Fibroblast of the conjunctiva (primary cell): Measurements from ENCODE around the gene USP26.
"Not testable (repeated sequence)": the region's sequence is repeated elsewhere in the genome, so short reads cannot be mapped to it uniquely, and the experiment has no call there.

Experiments
- DNase-seq: peaks from one replicate; pipeline ENCODE4 v3.0.0-alpha.2; 2010; ENCODE audit warnings: low read depth

USP26 gene, protein sequence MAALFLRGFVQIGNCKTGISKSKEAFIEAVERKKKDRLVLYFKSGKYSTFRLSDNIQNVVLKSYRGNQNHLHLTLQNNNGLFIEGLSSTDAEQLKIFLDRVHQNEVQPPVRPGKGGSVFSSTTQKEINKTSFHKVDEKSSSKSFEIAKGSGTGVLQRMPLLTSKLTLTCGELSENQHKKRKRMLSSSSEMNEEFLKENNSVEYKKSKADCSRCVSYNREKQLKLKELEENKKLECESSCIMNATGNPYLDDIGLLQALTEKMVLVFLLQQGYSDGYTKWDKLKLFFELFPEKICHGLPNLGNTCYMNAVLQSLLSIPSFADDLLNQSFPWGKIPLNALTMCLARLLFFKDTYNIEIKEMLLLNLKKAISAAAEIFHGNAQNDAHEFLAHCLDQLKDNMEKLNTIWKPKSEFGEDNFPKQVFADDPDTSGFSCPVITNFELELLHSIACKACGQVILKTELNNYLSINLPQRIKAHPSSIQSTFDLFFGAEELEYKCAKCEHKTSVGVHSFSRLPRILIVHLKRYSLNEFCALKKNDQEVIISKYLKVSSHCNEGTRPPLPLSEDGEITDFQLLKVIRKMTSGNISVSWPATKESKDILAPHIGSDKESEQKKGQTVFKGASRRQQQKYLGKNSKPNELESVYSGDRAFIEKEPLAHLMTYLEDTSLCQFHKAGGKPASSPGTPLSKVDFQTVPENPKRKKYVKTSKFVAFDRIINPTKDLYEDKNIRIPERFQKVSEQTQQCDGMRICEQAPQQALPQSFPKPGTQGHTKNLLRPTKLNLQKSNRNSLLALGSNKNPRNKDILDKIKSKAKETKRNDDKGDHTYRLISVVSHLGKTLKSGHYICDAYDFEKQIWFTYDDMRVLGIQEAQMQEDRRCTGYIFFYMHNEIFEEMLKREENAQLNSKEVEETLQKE

DNA sequence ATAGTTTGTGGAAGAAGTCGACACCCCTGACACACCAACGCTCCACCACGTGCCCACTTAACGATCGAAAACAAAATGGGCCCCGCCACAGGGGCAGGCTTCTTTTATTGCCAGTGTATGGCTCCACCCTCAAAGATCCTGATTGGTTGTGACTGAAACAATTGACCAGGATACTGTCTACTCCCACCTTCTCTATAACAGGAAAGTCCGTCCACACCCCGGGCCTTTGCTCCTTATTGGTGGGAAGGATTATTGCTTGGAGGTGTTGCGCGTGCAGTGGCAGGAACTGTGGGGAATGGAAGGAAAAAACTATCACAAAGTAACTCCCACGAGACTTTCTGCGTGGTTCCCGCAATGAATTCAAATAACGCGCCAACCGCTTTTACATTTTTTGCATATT lies at the start of gene USP26:
USP26 (minus strand) TSS at position 79 of the 400 bp plus-strand sequence. CDS start 68,889 bp downstream, outside the sequence.
- no peak for DNase-seq

DNA sequence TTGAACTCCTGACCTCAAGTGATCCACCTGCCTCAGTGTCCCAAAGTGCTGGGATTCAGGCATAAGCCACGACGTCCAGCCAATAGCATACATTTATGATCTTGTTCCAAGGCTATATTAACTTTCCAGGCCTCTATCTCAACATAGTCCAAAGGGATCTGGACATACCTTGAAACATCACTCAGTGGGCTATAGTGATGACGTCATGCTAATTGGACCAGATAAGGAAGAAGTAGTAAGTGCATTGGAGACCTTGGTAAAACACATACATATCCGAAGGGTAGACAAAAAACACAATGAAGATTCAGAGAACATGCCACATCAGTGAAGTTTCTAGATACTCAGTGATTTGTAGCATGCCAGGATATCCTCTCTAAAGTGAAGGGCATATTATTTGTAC lies 37.4 kb upstream of the USP26 start:
- no peak for DNase-seq

DNA sequence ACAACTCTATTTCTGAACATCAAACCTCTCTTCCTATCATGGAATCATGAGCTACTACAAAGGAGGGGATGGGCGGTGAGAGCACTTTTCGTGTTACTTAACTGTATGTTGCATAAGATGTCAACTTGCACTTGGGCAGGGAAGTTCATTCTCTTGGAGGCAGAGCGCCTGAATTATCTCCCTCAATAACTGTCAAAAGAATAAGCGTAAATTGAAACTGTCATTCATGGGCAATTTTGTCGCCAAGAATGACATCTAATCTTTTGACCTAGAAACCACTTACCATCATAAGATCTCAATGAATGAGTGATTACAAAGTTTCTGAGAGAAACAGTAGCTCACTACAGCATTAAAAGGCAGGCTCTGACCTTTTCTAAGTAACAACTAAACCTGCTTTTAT lies 23.5 kb upstream of the USP26 start:
- no peak for DNase-seq

DNA sequence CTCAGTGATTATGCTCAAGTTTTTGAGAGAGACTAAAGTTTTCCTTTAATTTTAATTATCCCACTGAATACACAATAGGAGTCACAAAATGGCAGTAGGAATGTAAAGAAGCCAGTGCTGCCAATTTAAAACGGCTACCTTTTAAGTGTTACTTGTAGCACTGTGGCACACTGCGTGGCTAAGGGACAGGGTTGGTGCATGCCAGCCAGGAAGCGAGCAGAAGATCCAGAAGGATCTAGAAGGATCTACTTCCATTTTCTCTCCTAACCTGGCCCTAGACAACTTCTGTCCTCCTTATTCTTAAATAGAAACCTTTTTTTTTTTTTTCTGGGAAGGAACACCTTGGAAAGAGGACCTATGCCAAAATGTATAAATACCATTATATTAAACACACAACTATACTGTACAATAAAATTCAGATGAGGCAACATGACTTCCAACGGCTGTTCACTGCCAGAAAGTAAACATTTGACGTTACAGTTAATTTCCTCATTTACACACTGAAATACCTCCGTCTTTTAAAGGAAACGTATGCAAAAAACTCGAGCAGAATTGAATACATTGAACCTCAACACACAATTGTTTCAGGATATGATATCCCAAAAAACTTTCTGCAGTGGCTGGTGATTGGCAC lies 2.7 kb downstream of the USP26 start:
- no peak for DNase-seq

DNA sequence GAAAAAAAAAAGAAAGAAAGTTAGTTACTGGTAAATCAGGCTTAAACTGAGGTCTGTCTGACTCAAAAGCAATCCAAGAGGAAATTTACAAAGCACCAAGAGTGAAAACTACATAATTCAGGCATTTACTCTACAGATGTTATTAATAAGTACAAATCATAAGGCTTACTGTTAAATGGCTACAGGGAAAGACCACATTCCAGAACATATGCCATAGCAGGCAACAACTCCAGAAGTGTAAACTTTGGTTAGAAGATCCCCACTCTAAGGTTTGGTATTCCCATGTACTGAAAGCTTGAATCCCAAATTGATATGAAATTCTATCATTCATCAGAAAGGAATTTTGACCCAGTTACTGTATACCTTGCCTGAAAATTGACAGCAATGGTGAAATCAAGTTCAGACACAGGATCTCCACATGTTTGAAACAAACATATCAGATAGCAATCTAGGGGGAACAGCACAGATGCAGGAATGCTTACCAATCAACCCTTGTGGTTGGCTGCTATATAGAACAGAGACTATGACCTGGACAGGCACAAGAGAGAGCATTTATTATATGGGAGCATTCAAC lies 6.6 kb downstream of the USP26 start:
- no peak for DNase-seq

DNA sequence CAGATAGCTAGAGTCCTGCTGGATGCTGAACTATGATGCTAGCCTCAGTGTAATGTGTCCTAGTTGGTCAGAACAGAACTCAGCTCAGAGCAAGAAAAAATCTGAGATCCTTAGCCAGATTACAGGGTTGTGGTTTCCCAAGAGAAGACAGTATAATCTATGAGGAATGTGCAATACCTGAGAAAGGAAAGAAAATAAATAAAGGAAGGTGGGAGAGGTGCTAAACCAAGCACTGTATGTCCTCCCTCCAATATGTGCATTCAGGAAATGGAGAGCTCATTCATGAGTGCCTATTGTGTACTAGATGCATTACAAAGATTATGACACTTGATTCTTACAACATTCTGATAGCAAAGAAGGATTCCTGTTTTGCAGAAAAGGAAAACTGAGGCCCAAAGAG lies 7.5 kb downstream of the USP26 start:
- no peak for DNase-seq

DNA sequence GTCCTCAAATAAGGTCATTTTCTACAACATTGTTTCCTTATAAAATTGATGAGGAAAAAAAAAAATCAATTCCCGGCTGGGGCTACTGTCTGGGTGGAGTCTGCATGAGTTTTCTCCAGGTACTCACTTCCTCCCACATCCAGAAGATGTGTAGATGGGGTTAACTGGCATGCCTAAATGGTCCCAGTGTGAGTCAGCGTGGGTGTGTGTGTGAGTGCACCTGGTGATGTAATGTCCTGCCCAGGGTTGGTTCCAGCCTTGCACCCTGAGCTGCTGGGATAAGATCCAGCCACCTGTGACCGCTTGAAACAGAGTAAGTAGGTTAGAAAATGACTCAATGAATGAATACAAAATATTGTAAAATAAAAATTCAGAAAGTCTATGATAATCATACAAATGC lies 11.1 kb downstream of the USP26 start:
- DNase-seq, result no peak

DNA sequence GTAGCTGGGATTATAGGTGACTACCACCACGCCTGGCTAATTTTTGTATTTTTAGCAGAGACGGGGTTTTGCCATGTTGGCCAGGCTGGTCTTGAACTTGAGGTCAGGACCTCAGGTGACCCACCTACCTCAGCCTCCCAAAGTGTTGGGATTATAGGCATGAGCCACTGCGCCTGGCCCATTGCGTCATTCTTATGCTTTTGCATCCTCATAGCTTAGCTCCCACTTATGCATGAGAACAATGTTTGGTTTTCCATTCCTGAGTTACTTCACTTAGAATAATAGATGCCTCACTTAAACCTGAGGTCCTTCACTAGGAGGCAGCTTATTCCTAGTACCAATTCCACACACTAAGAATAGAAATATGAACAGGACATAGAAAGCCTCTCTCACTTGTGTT lies 11.9 kb downstream of the USP26 start:
- DNase-seq, result not testable (repeated sequence)

DNA sequence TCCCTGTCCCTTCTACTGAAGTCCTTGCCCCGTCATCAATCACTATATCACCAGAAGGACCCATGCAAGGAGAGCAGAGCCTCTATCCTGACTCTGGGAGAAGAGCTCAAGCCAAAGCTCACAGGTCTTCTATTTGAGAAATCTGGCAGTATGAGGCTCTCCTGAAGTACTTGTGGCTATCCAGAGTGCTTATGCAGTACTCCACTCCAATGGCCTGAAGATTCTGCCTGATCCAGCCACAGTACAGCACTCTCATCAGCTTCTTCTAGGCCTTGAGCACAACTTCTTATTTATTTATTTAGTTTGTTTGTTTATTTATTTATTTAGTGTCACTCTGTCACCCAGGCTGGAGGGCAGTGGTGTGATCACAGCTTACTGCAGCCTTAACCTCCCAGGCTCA lies 13.0 kb downstream of the USP26 start:
- no peak for DNase-seq

DNA sequence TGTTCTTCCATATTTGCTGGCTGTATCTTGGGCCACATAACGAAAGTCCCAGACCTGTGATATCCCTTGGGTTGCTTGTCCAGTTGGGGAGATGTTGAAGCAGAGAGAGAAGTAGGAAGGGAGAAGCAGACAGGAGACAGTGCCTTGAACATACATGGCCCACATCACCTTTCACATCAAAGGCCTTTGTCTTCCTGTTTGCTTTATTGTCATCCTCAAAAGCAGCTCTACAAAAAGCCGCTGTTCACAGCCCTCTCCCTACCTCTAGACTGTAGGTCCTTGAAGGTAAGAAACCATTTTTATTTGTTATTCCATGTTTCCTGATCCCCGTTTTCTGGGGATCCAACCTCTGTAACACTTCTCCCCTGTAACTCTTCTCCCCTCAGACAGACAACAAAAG lies 14.9 kb downstream of the USP26 start:
- DNase-seq, result no peak

DNA sequence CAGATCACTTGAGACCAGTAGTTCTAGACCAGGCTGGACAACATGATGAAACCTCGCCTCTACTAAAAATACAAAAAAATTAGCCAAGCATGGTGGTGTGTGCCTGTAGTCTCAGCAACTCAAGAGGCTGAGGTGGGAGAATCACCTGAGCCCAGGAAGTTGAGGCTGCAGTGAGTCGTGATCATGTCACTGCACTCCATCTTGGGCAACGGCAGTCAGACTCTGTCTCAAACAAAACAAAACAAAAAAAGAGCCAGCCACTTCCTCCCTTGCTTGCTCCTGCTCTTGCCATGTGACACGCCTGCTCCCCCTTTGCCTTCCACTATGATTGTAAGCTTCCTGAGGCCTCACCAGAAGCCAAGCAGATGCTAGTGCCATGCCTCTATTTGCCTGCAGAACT lies 19.1 kb downstream of the USP26 start:
- not testable (repeated sequence) for DNase-seq

DNA sequence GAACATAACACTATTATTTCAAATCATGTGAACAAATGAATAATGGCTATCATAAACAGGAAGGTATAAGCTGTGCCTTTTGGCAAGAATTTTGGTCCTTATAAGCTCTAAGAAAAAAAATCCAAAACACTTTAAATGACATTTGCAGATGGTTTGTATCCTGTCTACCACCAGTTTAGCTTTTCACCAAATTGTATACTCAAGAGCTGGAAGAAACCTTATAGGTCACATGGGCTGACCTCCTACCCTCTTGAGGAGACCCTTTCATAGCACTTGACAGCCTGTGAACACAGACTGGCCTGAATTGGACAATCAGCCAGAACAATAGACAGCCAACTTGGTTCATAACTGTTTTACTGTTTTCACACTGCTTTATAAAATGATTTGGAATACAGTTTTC lies 24.3 kb downstream of the USP26 start:
- DNase-seq, result no peak

DNA sequence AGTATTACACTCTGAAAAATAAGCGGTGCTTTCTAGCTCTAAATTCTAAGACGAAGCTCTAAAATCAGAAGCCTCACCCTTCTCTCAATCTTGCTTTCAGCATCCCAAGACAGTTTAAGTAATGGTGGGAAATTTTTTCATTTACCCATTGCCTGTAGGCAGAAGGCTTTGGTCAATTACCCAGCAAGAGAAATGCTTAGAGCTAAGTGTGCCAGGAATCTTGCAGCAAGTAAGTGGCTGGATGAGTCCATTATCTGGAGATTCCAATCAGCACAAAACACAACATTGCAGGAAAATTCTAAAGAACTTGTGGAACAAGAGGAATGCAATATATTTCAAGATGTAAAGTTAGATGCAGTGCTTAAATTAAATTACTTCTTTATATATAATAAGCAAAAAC lies 28.4 kb downstream of the USP26 start:
- no peak for DNase-seq

DNA sequence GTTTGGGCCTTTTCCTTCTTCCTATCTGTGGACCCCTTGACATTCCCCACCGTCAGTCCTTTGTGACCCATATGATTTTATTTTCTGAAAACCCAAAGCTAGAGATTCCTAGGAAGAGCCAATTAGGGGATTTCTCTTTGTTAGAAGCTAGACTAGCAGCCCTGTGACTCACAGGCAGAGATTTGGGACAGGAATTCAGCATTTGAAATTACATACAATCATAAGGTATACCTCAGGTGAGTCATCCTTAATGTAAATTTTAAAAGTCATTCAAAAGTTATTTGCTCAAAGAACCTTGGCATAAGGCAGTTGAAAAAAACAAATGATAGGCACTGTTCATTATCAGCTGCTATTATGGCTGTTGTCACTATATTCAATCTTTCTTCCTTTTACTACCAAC lies 40.6 kb downstream of the USP26 start:
- no peak for DNase-seq

DNA sequence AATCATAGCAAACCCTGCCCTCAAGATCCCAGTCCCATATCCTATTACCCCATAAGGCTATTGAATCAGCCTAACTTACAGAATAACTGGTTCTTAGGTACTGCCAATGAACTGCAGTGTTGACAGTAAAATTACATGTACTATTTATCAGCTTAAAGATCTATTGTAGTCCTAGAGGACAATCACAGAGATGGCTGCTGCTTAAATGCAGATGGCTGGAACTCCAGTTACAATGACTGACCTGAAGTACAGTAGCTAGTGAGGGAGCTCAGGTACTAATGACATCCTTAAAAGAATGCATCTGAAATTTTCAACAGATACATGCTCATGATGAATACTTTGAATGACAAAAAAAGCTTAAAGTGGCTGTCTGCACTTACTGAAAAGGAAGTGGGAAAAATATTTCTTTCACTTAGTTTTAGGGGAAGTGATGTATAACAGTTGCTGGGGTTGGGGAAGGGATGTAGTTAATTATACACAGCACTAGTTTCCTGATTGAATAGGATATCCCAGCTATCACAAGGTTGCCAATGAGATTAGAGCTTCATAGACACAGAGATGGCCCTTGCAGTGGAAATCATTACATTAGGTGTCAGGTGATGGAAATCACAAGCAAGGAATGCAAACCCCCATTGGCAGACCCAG lies 42.0 kb downstream of the USP26 start:
- no peak for DNase-seq

DNA sequence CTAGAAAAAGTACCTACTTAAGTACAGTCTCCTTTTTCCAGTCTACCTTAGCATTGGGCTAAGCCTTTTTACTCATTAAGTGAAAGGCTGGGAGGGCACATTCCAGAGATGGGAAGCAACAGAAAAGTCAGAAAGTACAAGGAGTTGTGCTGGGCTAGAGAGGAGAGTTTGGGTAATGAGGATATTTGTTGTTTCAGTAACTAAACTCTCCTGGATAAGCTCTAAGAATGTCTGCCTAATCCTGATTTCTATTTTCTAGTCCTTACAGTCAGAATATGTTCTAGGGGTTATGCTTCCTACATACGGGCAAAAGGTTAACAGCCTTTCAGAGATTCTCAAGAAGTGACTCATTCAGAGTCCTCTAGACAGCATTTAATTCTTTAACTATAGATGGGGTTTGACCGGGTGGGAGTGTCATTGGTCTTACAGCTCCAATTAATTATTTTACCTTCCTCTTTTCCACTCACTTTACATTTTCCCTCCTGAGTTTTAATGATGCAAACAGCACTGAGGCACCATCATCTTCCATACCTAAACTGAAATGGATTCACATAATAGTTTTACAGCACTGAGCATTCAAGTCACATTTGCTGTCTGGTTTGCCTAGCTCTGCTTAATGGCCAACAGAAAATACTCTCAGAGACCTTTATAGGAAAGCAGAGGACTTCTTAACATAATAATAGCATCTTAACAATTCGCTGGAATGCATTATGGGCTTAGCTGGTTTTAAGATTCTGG lies 42.9 kb downstream of the USP26 start:
- peak; percentile 1 for DNase-seq

DNA sequence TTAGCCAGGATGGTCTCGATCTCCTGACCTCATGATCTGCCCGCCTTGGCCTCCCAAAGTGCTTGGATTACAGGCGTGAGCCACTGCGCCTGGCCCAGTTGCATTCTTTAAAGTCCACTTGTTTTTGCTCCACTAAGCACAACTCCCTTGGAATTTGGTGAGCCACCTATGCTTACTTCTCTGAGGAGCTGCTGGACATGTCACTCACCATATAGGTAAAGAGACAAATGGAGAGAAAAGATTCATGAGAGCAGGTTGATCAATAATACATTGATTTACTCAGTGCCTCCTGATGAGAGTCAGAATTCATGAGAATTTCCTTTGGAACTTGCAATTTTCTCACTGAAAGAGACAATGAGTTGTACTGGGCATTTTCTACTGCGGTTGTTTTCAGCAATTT lies 48.2 kb downstream of the USP26 start:
- DNase-seq, result no peak

DNA sequence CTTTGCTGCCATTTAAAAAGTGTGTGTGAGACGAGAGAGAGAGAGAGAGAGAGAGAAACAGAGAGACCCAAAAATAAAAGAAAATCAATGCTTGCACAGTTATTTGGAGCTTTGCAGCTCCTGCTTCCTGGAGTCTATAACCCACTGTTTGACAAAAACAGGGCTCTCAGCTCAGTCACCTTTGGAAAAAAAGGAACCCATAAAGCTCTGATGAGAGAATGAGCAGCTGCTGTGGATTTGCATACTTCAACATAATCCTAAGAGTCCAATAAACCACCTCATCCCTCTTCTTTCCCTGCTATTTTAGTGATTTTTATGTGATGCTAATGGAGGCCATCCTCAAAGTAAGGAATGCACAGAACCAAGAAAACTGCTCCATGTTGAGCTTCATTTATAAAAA lies 50.3 kb downstream of the USP26 start:
- no peak for DNase-seq

DNA sequence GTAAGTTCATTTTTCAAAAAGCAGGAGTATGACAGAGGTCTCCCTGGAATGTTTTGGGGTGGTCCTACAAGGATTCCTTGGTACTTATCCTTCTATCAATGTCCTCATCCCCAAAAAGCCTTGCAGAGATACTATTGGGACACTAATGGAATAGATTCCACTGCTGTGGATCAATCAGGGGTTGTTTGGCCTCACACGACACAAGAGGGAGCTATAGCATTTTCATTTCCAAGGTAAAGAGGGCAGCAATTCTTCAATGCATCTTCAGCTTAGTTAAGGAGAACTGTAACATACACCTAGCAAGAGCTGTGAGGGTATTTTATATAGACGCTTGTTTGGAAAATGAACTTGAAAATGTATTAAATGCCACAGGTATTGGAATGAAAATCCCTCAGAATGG lies 50.9 kb downstream of the USP26 start:
- DNase-seq, result no peak

DNA sequence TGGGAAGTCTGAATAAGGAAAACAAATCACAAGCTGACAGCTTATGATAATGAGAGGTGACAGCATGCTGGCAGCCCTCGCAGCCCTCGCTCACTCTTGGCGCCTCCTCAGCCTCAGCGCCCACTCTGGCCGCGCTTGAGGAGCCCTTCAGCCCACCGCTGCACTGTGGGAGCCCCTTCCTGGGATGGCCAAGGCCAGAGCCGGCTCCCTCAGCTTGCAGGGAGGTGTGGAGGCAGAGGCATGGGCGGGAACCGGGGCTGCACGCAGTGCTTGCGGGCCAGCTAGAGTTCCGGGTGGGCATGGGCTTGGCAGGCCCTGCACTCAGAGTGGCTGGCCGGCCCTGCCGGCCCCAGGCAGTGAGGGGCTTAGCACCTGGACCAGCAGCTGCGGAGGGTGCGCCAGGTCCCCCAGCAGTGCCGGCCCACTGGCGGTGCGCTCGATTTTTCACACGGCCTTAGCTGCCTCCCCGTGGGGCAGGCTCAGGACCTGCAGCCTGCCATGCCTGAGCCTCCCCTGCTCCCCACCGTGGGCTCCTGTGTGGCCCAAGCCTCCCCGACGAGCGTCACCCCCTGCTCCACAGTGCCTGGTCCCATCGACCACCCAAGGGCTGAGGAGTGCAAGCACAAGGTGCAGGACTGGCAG lies 52.6 kb downstream of the USP26 start:
- not testable (repeated sequence) for DNase-seq

DNA sequence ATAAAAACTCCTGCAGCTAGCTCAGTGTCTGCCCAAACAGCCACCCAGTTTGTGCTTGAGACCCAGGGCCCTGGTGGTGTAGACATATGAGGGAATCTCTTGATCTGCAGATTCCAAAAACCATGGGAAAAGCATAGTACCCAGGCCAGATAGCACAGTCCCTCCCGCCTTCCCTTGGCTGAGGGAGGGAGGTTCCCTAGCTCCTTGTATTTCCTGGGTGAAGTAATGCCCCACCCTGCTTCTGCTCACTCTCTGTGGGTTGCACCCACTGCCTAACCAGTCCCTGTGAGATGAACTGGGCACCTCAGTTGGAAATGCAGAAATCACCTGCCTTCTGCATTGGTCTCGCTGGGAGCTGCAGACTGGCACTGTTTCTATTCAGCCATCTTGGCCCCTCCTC lies 54.6 kb downstream of the USP26 start:
- no peak for DNase-seq
